Endothelial cell of umbilical vein (primary cell): ENCODE results near the gene BRME1.

Source experiments
- CTCF ChIP-seq, 2 donors: IDR thresholded peaks; 1 replicate in 1 of 2; 2 replicates in 1 of 2; pipeline ENCODE4 v1.5.1; 2011; ENCODE audit warnings: low read length in 2 of 2, mild to moderate bottlenecking in 2 of 2, moderate library complexity in 2 of 2, control low read depth in 1 of 2, inconsistent platforms in 1 of 2, low read depth in 1 of 2; ENCODE audit not compliant: insufficient read depth in 1 of 2; ENCODE audit errors: extremely low read depth in 1 of 2
- POLR2A ChIP-seq: IDR thresholded peaks from 2 replicates; pipeline ENCODE4 v1.6.1; 2012; ENCODE audit warnings: low read depth, mild to moderate bottlenecking, control low read depth, low read length
- POLR2AphosphoS5 ChIP-seq: IDR thresholded peaks from 2 replicates; pipeline ENCODE4 v1.6.1; 2012; ENCODE audit warnings: low read depth, mild to moderate bottlenecking, control low read depth, low read length, moderate library complexity; ENCODE audit not compliant: insufficient read depth

GRCh38 chr19:13888281-13888680 is 17.6 kb downstream of the BRME1 start:
- TF ChIP-seq POLR2A (no peak), POLR2AphosphoS5 (no peak), CTCF (IDR thresholded peaks at IDR 0.05; ENCODE audit: extremely low read depth in 1 of 2, insufficient read depth in 1 of 2, low read depth in 1 of 2, low read length in 2 of 2) (no peak)
